ENCODE measurements around the gene SPDYE2. TPM values are rescaled to one million over a fixed set of nuclear protein-coding genes. Genes with fewer than 3 reads are reported as not detected.
"Not testable (repeated sequence)": the region's sequence is repeated elsewhere in the genome, so short reads cannot be mapped to it uniquely, and the experiment has no call there.

SPDYE2 gene
- total and polyA plus RNA-seq, 10 of the 15 experiments (the other 5 are each of a cell fraction or from before 2014, with no cell fraction given): 0.16 to 6.4 (median 2.3) TPM; not detected in 6

DNA sequence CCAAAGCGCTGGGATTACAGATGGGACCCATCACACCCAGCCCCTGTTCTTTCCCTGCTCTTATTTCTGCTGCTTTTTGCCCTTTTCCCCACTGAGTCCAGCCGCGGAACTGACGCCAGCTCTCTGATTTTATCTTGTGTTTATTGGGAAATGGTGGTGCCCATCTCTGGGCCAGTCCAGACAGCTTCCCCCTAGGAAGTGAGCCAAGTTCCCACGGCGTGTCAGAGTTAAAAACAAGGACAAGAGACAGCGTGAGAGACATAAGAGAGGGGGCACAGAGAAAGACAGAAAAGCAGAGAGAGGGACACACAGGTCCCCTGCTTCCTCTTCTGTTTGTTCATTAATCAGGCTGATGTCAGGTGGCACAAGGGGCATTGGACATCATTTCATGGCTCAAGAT lies 19.4 kb upstream of the SPDYE2 start:
- POLR2A ChIA-PET; H3K27me3 ChIP-seq (replicated peaks in 1 of 2; ENCODE audit: control insufficient read depth in 2 of 2, insufficient read depth in 2 of 2, low read length in 1 of 2); in situ Hi-C loops (cut with MboI); H3K4me3 ChIP-seq; H3K9me3 ChIP-seq (replicated peaks; ENCODE audit: control insufficient read depth, insufficient read depth, low read length); H4K20me1 ChIP-seq (ENCODE audit: control insufficient read depth, insufficient read depth); SMC1A ChIA-PET (ENCODE audit: uncharacterized antibody, unreplicated experiment); CTCF ChIA-PET; H3K4me2 ChIP-seq (ENCODE audit: control insufficient read depth, insufficient read depth); H3K4me1 ChIP-seq (ENCODE audit: control insufficient read depth, insufficient read depth, low read length); FAIRE-seq; RAD21 ChIA-PET (ENCODE audit: unreplicated experiment); DNase-seq (ENCODE audit: low read depth, low spot score); BruUV-seq (replicated peaks); ATAC-seq; H3K36me3 ChIP-seq (ENCODE audit: control insufficient read depth in 2 of 2, insufficient read depth in 2 of 2, low read length in 1 of 2); H2AFZ ChIP-seq (ENCODE audit: control insufficient read depth, low read depth, low read length); H3K27ac ChIP-seq (ENCODE audit: control insufficient read depth, insufficient read depth); H3K79me2 ChIP-seq (ENCODE audit: control insufficient read depth, insufficient read depth, low read length); intact Hi-C loops (cut with micrococcal nuclease; ENCODE audit: unreplicated experiment); H3K9ac ChIP-seq (ENCODE audit: control insufficient read depth, insufficient read depth, low read length): not testable (repeated sequence)
- no CpG with 5 or more reads among the region's 7 CpGs for WGBS (ENCODE audit: insufficient coverage, insufficient replicate concordance, low lambda C conversion rate, missing lambda C conversion rate)

- H3K4me1 ChIP-seq (ENCODE audit: control insufficient read depth, insufficient read depth, low read length); H4K20me1 ChIP-seq (ENCODE audit: control insufficient read depth, insufficient read depth); H3K79me2 ChIP-seq (ENCODE audit: control insufficient read depth, insufficient read depth, low read length); POLR2A ChIA-PET; H2AFZ ChIP-seq (ENCODE audit: control insufficient read depth, low read depth, low read length); H3K4me2 ChIP-seq (ENCODE audit: control insufficient read depth, insufficient read depth); ATAC-seq; H3K27me3 ChIP-seq (replicated peaks in 1 of 2; ENCODE audit: control insufficient read depth in 2 of 2, insufficient read depth in 2 of 2, low read length in 1 of 2); H3K9me3 ChIP-seq (replicated peaks; ENCODE audit: control insufficient read depth, insufficient read depth, low read length); H3K36me3 ChIP-seq (ENCODE audit: control insufficient read depth in 2 of 2, insufficient read depth in 2 of 2, low read length in 1 of 2); H3K4me3 ChIP-seq; SMC1A ChIA-PET (ENCODE audit: uncharacterized antibody, unreplicated experiment); in situ Hi-C loops (cut with MboI); CTCF ChIA-PET; H3K27ac ChIP-seq (ENCODE audit: control insufficient read depth, insufficient read depth); DNase-seq (ENCODE audit: low read depth, low spot score); FAIRE-seq; H3K9ac ChIP-seq (ENCODE audit: control insufficient read depth, insufficient read depth, low read length); intact Hi-C loops (cut with micrococcal nuclease; ENCODE audit: unreplicated experiment); RAD21 ChIA-PET (ENCODE audit: unreplicated experiment): not testable (repeated sequence)
- WGBS (ENCODE audit: insufficient coverage, insufficient replicate concordance, low lambda C conversion rate, missing lambda C conversion rate): 72% methylated on average over 2 of the region's 2 CpGs
- TSS peak; percentile 72 for BruUV-seq (replicated peaks)
Observed at GRCh38 chr7:102532127-102532526, 18.9 kb upstream of the SPDYE2 start.

DNA sequence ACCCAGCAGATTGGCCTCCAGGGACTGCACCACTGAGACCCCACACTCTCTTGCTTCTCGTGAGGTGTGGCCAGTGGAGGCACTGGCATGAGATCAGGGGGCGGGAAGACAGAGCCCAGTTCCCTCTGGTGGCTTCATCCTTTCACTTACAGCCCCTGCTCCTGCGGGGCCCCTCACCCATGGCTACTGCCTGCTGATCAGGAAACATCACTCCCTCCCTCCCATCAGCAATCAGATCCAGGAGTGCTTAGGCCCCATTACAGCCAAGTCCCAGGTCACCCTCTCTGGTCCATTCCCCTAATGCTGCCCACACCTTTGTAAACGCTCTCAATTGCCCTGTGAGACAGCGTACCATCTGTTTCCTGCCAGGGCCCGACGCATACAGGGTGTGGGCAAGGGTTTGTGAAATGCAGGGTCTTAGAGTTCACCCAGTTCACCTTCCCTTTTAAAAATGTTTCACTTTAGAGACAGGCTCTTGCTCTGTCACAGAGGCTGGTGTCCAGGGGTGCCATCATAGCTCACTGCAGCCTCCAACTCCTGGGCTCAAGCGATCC lies 15.9 kb upstream of the SPDYE2 start:
- CTCF ChIA-PET; H3K9me3 ChIP-seq (replicated peaks; ENCODE audit: control insufficient read depth, insufficient read depth, low read length); FAIRE-seq: not testable (repeated sequence)

GRCh38 chr7:102540604-102541003 lies 10.4 kb upstream of the SPDYE2 start:
- H3K4me3 ChIP-seq; H4K20me1 ChIP-seq (ENCODE audit: control insufficient read depth, insufficient read depth); H3K4me2 ChIP-seq (ENCODE audit: control insufficient read depth, insufficient read depth); H3K36me3 ChIP-seq (ENCODE audit: control insufficient read depth in 2 of 2, insufficient read depth in 2 of 2, low read length in 1 of 2); H3K27ac ChIP-seq (ENCODE audit: control insufficient read depth, insufficient read depth); H2AFZ ChIP-seq (ENCODE audit: control insufficient read depth, low read depth, low read length); DNase-seq (ENCODE audit: low read depth, low spot score); POLR2A ChIA-PET; H3K9ac ChIP-seq (ENCODE audit: control insufficient read depth, insufficient read depth, low read length); ATAC-seq; H3K9me3 ChIP-seq (replicated peaks; ENCODE audit: control insufficient read depth, insufficient read depth, low read length); CTCF ChIA-PET; SMC1A ChIA-PET (ENCODE audit: uncharacterized antibody, unreplicated experiment); RAD21 ChIA-PET (ENCODE audit: unreplicated experiment); intact Hi-C loops (cut with micrococcal nuclease; ENCODE audit: unreplicated experiment); FAIRE-seq; H3K79me2 ChIP-seq (ENCODE audit: control insufficient read depth, insufficient read depth, low read length); H3K27me3 ChIP-seq (replicated peaks in 1 of 2; ENCODE audit: control insufficient read depth in 2 of 2, insufficient read depth in 2 of 2, low read length in 1 of 2); in situ Hi-C loops (cut with MboI); H3K4me1 ChIP-seq (ENCODE audit: control insufficient read depth, insufficient read depth, low read length); BruUV-seq (replicated peaks): not testable (repeated sequence)
- 85% methylated on average over 4 of the region's 6 CpGs for WGBS (ENCODE audit: insufficient coverage, insufficient replicate concordance, low lambda C conversion rate, missing lambda C conversion rate)

More for the DNA sequence above, 15.9 kb upstream of the SPDYE2 start:
- SMC1A ChIA-PET (ENCODE audit: uncharacterized antibody, unreplicated experiment); H3K4me3 ChIP-seq; intact Hi-C loops (cut with micrococcal nuclease; ENCODE audit: unreplicated experiment); H3K4me1 ChIP-seq (ENCODE audit: control insufficient read depth, insufficient read depth, low read length); H3K4me2 ChIP-seq (ENCODE audit: control insufficient read depth, insufficient read depth); ATAC-seq; H4K20me1 ChIP-seq (ENCODE audit: control insufficient read depth, insufficient read depth); in situ Hi-C loops (cut with MboI); H3K36me3 ChIP-seq (ENCODE audit: control insufficient read depth in 2 of 2, insufficient read depth in 2 of 2, low read length in 1 of 2); H3K9ac ChIP-seq (ENCODE audit: control insufficient read depth, insufficient read depth, low read length); H2AFZ ChIP-seq (ENCODE audit: control insufficient read depth, low read depth, low read length); RAD21 ChIA-PET (ENCODE audit: unreplicated experiment); H3K27me3 ChIP-seq (replicated peaks in 1 of 2; ENCODE audit: control insufficient read depth in 2 of 2, insufficient read depth in 2 of 2, low read length in 1 of 2); BruUV-seq (replicated peaks); DNase-seq (ENCODE audit: low read depth, low spot score); POLR2A ChIA-PET; H3K79me2 ChIP-seq (ENCODE audit: control insufficient read depth, insufficient read depth, low read length); H3K27ac ChIP-seq (ENCODE audit: control insufficient read depth, insufficient read depth): not testable (repeated sequence)
- 41% methylated on average over 2 of the region's 8 CpGs for WGBS (ENCODE audit: insufficient coverage, insufficient replicate concordance, low lambda C conversion rate, missing lambda C conversion rate)
